GM21526 (cell line): ENCODE data around the gene KRT76.

Source experiments
- ATAC-seq: cut with Tn5 transposase; IDR thresholded peaks from one replicate; pipeline ENCODE4 v1.9.1; 2021; ENCODE audit warnings: moderate library complexity; ENCODE audit not compliant: unreplicated experiment, low FRiP score

KRT76 gene

GRCh38 chr12:52787324-52788191, 10.4 kb upstream of the KRT76 start:
- ATAC-seq = no peak

- no peak for ATAC-seq
Measured at GRCh38 chr12:52784909-52785308, 7.8 kb upstream of the KRT76 start.

GRCh38 chr12:52783563-52784316, 6.6 kb upstream of the KRT76 start:
- ATAC-seq = no peak

DNA sequence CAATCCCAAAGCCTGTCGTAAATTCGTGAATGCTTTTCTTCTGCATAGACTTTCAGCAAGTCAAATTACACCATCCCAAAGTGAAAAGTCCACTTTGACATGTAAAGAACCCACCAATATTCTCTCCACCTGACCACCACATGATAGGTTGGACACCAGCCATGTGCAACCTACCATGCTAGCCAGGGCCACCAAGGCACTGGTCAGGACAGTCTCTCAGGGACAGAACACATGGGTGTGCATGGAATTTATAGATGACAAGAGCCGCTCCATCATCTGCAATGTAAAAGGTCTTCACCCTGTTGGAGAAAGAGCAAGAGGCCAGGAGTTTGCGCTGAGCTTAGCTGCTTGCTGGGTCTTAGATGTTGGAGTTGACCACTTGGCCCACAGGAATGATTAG, 5.4 kb upstream of the KRT76 start:
- ATAC-seq = no peak

- no peak for ATAC-seq
Measured at GRCh38 chr12:52781399-52782082, 4.4 kb upstream of the KRT76 start.

- ATAC-seq = no peak
Measured at GRCh38 chr12:52779914-52780313, 2.8 kb upstream of the KRT76 start.

- ATAC-seq = no peak
Measured at GRCh38 chr12:52778833-52779232, 1.7 kb upstream of the KRT76 start.

- ATAC-seq = no peak
Measured at GRCh38 chr12:52777566-52777965, 421 bp upstream of the KRT76 start.

DNA sequence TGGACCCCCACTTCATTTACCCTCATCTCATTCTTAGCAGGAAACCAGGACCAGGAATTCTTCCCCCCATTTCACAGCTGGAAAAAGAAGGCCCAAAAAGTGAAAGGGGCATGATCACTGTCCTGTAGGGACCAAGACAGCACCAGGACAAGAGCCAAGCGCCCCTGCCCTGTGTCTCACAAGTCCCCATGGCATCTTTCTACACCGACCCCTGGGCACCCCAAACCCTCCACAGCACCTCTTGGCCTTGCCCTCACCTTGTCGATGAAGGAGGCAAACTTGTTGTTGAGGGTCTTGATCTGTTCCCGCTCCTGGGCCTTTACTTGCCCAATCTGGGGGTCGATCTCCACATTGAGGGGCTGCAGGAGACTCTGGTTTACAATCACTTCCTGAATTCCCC, 710 bp downstream of the KRT76 start:
- no peak for ATAC-seq

DNA sequence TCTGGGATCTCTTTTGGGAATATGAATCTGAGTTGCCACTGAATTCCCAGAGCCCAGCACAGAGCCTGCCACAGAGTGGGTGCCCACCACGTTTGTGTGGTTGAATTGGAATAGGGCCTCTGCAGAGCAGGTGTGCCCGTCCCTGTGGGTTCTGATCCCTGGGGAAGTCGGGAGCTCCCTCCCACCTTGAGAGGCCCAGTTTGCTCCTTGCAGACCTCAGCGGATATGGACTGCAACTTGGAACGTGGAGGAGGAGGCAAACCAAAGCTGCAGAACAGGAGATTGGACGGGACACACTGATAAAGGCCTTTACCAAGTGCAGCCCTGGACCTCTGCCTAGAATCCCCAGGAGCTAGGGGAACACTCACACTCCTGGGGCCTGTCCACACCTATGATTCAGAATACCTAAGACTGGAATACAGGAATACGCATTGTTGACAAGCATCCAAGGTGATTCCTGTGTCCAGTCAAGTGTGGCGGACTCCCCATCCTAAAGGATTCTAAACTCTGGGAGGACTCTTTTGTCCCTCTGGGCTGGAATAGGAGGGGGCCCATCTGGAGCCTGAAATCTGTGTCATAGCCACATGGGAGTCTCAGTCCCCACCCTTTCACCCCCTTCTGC, 2.4 kb downstream of the KRT76 start:
- ATAC-seq = no peak

- no peak for ATAC-seq
Measured at GRCh38 chr12:52772772-52773171, 4.4 kb downstream of the KRT76 start.

- ATAC-seq = no peak
Measured at GRCh38 chr12:52772188-52772587, 5.0 kb downstream of the KRT76 start.

- ATAC-seq = no peak
Measured at GRCh38 chr12:52771505-52771904, 5.6 kb downstream of the KRT76 start.

GRCh38 chr12:52771088-52771487, 6.1 kb downstream of the KRT76 start:
- ATAC-seq = no peak

DNA sequence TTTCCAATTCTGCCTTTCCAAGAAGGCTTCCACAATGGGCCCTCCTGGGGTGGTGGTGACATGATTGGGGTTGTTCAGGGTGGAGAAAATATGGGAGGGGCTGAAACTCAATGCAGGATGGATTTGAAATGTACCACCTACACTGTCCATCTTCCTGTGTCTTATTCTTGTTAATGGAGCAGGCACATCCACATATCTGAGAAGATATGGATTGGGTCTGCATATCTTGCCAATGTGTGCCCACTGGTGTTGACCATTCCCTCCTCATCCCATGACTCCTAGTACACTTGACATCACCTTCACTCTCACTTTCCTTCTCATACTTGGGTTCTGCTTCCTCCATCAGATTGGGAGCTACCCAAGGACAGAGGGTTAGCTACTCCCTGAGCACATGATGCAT, 7.2 kb downstream of the KRT76 start:
- ATAC-seq = no peak

GRCh38 chr12:52769354-52769753, 7.8 kb downstream of the KRT76 start:
- ATAC-seq = no peak

DNA sequence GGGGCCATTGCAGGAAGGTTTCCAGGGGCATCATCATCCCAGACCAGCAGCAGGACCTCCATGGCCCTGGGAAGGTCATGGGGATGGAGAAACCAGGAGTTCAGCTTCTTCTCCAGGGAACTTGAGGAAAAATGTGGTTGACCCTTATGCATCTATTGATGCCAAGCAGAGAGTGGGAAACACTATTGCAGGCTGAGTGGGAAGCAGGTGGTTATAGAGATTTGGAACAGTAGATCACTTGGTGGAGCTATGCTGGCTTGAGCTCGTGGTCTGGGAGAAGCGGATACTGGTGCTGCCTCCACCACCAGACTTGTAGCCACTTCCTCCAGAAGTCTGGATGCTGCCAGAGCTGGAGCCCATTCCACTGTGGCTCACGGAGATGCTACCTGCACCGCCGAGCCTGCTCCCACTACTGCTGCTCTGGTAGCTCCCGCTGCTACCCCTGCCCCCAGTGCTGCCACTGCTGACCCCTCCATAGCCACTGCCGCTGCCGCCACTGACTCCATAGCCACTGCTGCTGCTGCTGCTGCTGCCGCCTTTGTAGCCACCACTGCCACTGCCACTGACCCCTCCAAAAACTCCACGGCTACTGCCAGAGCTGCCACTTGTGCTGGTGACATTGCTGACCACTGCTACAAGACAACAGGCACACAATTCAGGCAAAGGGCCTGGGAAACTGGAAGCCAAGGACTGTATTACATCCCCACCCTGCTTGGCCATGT, 8.5 kb downstream of the KRT76 start:
- ATAC-seq = no peak

- ATAC-seq = no peak
Measured at GRCh38 chr12:52767427-52767826, 9.7 kb downstream of the KRT76 start.

GRCh38 chr12:52767020-52767379, 10.1 kb downstream of the KRT76 start:
- no peak for ATAC-seq

GRCh38 chr12:52766351-52767019, 10.7 kb downstream of the KRT76 start:
- no peak for ATAC-seq
